A549 (cell line): ENCODE results near the gene TCERG1.

Experiments
- TF ChIP-seq, protein P1 (sequence below): fragments of 200-600 bp; sonication (generic); IDR thresholded peaks from 2 replicates; pipeline ENCODE4 v1.6.1; 2016; ENCODE audit warnings: antibody characterized with exemption, mild to moderate bottlenecking, moderate library complexity
- TF ChIP-seq, protein P2 (sequence below): fragments of >200 bp; sonication (Bioruptor Twin); formaldehyde crosslinking; IDR thresholded peaks from 3 replicates; pipeline ENCODE4 v1.5.1; 2016

DNA sequence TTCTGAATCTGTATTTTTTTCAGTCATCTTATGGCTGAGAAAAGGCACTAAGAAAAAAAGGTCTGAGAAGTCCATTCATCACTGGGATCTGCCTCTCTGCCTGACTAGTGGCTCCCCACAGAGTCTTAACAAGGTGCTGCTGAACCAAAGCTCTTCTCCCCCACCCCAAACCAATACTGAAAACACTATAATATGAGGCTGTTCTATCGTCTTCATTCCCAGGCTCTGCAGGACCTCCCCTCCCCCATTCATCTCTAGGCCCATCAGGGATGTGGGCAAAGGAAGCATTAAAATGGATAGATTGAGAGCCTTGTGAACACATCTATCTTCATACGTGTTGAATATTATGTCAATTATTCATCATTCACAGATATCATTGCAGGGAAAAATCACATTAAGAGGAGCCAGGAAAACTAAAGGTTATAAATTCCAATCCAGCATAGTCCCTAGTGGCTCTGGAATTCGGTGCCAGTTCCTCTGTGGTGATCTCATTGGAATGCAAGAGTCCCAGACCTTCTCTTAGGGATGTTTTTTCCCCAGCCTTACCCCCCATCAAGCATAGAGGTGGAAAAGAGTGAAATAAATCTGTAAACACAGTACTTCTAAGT is 113.2 kb downstream of the TCERG1 start:
- TF ChIP-seq, protein P1, sequence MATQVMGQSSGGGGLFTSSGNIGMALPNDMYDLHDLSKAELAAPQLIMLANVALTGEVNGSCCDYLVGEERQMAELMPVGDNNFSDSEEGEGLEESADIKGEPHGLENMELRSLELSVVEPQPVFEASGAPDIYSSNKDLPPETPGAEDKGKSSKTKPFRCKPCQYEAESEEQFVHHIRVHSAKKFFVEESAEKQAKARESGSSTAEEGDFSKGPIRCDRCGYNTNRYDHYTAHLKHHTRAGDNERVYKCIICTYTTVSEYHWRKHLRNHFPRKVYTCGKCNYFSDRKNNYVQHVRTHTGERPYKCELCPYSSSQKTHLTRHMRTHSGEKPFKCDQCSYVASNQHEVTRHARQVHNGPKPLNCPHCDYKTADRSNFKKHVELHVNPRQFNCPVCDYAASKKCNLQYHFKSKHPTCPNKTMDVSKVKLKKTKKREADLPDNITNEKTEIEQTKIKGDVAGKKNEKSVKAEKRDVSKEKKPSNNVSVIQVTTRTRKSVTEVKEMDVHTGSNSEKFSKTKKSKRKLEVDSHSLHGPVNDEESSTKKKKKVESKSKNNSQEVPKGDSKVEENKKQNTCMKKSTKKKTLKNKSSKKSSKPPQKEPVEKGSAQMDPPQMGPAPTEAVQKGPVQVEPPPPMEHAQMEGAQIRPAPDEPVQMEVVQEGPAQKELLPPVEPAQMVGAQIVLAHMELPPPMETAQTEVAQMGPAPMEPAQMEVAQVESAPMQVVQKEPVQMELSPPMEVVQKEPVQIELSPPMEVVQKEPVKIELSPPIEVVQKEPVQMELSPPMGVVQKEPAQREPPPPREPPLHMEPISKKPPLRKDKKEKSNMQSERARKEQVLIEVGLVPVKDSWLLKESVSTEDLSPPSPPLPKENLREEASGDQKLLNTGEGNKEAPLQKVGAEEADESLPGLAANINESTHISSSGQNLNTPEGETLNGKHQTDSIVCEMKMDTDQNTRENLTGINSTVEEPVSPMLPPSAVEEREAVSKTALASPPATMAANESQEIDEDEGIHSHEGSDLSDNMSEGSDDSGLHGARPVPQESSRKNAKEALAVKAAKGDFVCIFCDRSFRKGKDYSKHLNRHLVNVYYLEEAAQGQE: no peak
- TF ChIP-seq, protein P2, sequence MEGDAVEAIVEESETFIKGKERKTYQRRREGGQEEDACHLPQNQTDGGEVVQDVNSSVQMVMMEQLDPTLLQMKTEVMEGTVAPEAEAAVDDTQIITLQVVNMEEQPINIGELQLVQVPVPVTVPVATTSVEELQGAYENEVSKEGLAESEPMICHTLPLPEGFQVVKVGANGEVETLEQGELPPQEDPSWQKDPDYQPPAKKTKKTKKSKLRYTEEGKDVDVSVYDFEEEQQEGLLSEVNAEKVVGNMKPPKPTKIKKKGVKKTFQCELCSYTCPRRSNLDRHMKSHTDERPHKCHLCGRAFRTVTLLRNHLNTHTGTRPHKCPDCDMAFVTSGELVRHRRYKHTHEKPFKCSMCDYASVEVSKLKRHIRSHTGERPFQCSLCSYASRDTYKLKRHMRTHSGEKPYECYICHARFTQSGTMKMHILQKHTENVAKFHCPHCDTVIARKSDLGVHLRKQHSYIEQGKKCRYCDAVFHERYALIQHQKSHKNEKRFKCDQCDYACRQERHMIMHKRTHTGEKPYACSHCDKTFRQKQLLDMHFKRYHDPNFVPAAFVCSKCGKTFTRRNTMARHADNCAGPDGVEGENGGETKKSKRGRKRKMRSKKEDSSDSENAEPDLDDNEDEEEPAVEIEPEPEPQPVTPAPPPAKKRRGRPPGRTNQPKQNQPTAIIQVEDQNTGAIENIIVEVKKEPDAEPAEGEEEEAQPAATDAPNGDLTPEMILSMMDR: no peak
